ENCODE results near the gene ACYP2. TPM values are rescaled to one million over a fixed set of nuclear protein-coding genes. Genes with fewer than 3 reads are reported as not detected.
A peak's percentile ranks its signal among the peaks of the same experiment; 100 is the strongest.
"Not testable (repeated sequence)": the region's sequence is repeated elsewhere in the genome, so short reads cannot be mapped to it uniquely, and the experiment has no call there.

ACYP2 gene
- 8.7 TPM for polyA plus RNA-seq (2012; ENCODE audit: insufficient read depth, insufficient read length, low read depth)

GRCh38 chr2:54115284-54116137 is at the start of gene ACYP2:
Gene ACYP2 (plus strand): TSS chr2:54115615.
- DNase-seq: peak; percentile 94
- Histone ChIP-seq H3K4me1 (no peaks in the 10 kb centered on the region), H3K36me3 (no peaks in the 10 kb centered on the region), H3K4me3 (ENCODE audit: low read depth, low read length) (peak within 1 kb of the TSS; percentile 76), H3K27me3 (no peaks in the 10 kb centered on the region), H3K9me3 (no peaks in the 10 kb centered on the region)
- TF ChIP-seq CTCF (IDR thresholded peaks at IDR 0.05; ENCODE audit: low read depth, low read length): 0 out of 2 replicates have a peak, but pooled peaks have one; percentile 2

- H3K27me3 ChIP-seq: no peaks in the 10 kb centered on the region
- H3K36me3 ChIP-seq: no peaks in the 10 kb centered on the region
- no peak for TF ChIP-seq CTCF (IDR thresholded peaks at IDR 0.05; ENCODE audit: low read depth, low read length)
- DNase-seq: no peak
- H3K9me3 ChIP-seq: no peaks in the 10 kb centered on the region
- no peaks in the 10 kb centered on the region for H3K4me1 ChIP-seq
- H3K4me3 ChIP-seq (ENCODE audit: low read depth, low read length): no peak overlapping the region
Measured at GRCh38 chr2:54065891-54066290, 49.5 kb upstream of the ACYP2 start.

- Histone ChIP-seq H3K27me3 (no peaks in the 10 kb centered on the region), H3K4me1 (no peaks in the 10 kb centered on the region), H3K9me3 (no peaks in the 10 kb centered on the region), H3K4me3 (ENCODE audit: low read depth, low read length) (no peak overlapping the region), H3K36me3 (no peaks in the 10 kb centered on the region)
- no peak for TF ChIP-seq CTCF (IDR thresholded peaks at IDR 0.05; ENCODE audit: low read depth, low read length)
- no peak for DNase-seq
Measured at GRCh38 chr2:54067851-54068375, 47.5 kb upstream of the ACYP2 start.

GRCh38 chr2:54072483-54072882 is 42.9 kb upstream of the ACYP2 start:
- not testable (repeated sequence) for H3K4me3 ChIP-seq (ENCODE audit: low read depth, low read length); DNase-seq; H3K4me1 ChIP-seq

GRCh38 chr2:54073796-54074195 is 41.6 kb upstream of the ACYP2 start:
- Histone ChIP-seq H3K27me3 (no peaks in the 10 kb centered on the region), H3K4me3 (ENCODE audit: low read depth, low read length) (no peak overlapping the region), H3K4me1 (no peaks in the 10 kb centered on the region), H3K36me3 (no peaks in the 10 kb centered on the region), H3K9me3 (no peaks in the 10 kb centered on the region)
- DNase-seq: no peak
- no peak for TF ChIP-seq CTCF (IDR thresholded peaks at IDR 0.05; ENCODE audit: low read depth, low read length)

More at GRCh38 chr2:54072483-54072882, 42.9 kb upstream of the ACYP2 start:
- not testable (repeated sequence) for H3K27me3 ChIP-seq, H3K36me3 ChIP-seq, H3K9me3 ChIP-seq

GRCh38 chr2:54074606-54075341 is 40.6 kb upstream of the ACYP2 start:
- no peaks in the 10 kb centered on the region for H3K9me3 ChIP-seq
- H3K27me3 ChIP-seq: no peaks in the 10 kb centered on the region
- H3K4me3 ChIP-seq (ENCODE audit: low read depth, low read length): no peak overlapping the region
- no peaks in the 10 kb centered on the region for H3K4me1 ChIP-seq
- TF ChIP-seq CTCF (IDR thresholded peaks at IDR 0.05; ENCODE audit: low read depth, low read length): no peak
- no peak for DNase-seq
- H3K36me3 ChIP-seq: no peaks in the 10 kb centered on the region

Measured in BE2C (cell line).